Hepatocyte (in vitro differentiated cells): ENCODE data around the gene MACO1. TPM values are rescaled to one million over a fixed set of nuclear protein-coding genes. Genes with fewer than 3 reads are reported as not detected.

ENCODE experiments used
- DNase-seq: peaks from one replicate; pipeline ENCODE4 v3.0.0-alpha.2; 2016; ENCODE audit warnings: low spot score
- H2AFZ ChIP-seq: fragments of 200-600 bp; sonication (generic); 2 replicates; pipeline ENCODE4 v1.6.0; 2016; ENCODE audit warnings: antibody characterized with exemption, mild to moderate bottlenecking
- H3K27ac ChIP-seq: fragments of 200-600 bp; sonication (generic); 2 replicates; pipeline ENCODE4 v1.5.1; 2016; ENCODE audit warnings: mild to moderate bottlenecking
- H3K27me3 ChIP-seq: fragments of 200-600 bp; sonication (generic); 2 replicates; pipeline ENCODE4 v1.6.1; 2016
- H3K36me3 ChIP-seq: fragments of 200-600 bp; sonication (generic); replicated peaks from 2 replicates; pipeline ENCODE4 v1.5.1; 2016; ENCODE audit warnings: low read depth; ENCODE audit not compliant: insufficient read depth
- H3K4me1 ChIP-seq: fragments of 200-600 bp; sonication (generic); 2 replicates; pipeline ENCODE4 v1.5.1; 2016; ENCODE audit warnings: mild to moderate bottlenecking, moderate library complexity; ENCODE audit not compliant: insufficient read depth
- H3K4me2 ChIP-seq: fragments of 200-600 bp; sonication (generic); 2 replicates; pipeline ENCODE4 v1.6.0; 2016
- H3K4me3 ChIP-seq: fragments of 200-600 bp; sonication (generic); 2 replicates; pipeline ENCODE4 v1.5.1; 2016; ENCODE audit warnings: mild to moderate bottlenecking
- H3K79me2 ChIP-seq: fragments of 200-600 bp; sonication (generic); 2 replicates; pipeline ENCODE4 v1.6.0; 2017; ENCODE audit warnings: mild to moderate bottlenecking
- H3K9me2 ChIP-seq: fragments of 200-600 bp; sonication (generic); replicated peaks from 2 replicates; pipeline ENCODE4 v1.6.0; 2017; ENCODE audit warnings: mild to moderate bottlenecking; ENCODE audit not compliant: insufficient read depth
- H3K9me3 ChIP-seq: fragments of 200-600 bp; sonication (generic); 2 replicates; pipeline ENCODE4 v1.5.1; 2016; ENCODE audit warnings: low read depth, mild to moderate bottlenecking
- H4K20me1 ChIP-seq: fragments of 200-600 bp; sonication (generic); 2 replicates; pipeline ENCODE4 v1.6.0; 2016; ENCODE audit warnings: mild to moderate bottlenecking; ENCODE audit not compliant: insufficient read depth, poor library complexity, severe bottlenecking
- EZH2 ChIP-seq: fragments of 200-600 bp; sonication (generic); IDR thresholded peaks from 2 replicates; pipeline ENCODE4 v1.6.1; 2016; ENCODE audit warnings: antibody characterized with exemption, mild to moderate bottlenecking, borderline replicate concordance
- EZH2phosphoT487 ChIP-seq: fragments of 200-600 bp; sonication (generic); IDR thresholded peaks from one replicate; pipeline ENCODE4 v1.6.1; 2018; ENCODE audit warnings: antibody characterized with exemption, mild to moderate bottlenecking, low read depth, moderate library complexity; ENCODE audit not compliant: unreplicated experiment, severe bottlenecking
- WGBS: methylation state at CpG from one replicate; pipeline ENCODE4 v1.1.6; 2016; ENCODE audit warnings: low lambda C conversion rate; ENCODE audit errors: missing lambda C conversion rate; 5-methylcytosine and 5-hydroxymethylcytosine counted together
- polyA plus RNA-seq: library from polyadenylated mRNA; unstranded; fragments of >200 nt; fragmentation: Nextera tagmentation; extraction: Ambion mirVana; gene quantifications from 2 replicates; pipeline ENCODE4 v1.2.1, GENCODE V29; 2016
- total RNA-seq: library from RNA; depleted of rRNA; stranded (reverse); fragments of >200 nt; gene quantifications from 2 replicates; pipeline ENCODE4 v1.2.3, GENCODE V29; 2014
- TF ChIP-seq, protein P1 (sequence below): fragments of 200-600 bp; sonication (generic); IDR thresholded peaks from 2 replicates; pipeline ENCODE4 v1.5.1; 2016; ENCODE audit warnings: antibody characterized with exemption, mild to moderate bottlenecking; ENCODE audit not compliant: poor library complexity

The MACO1 gene
- total and polyA plus RNA-seq, 2 experiments from 2014 or later: 14.1 to 27.0 TPM

DNA sequence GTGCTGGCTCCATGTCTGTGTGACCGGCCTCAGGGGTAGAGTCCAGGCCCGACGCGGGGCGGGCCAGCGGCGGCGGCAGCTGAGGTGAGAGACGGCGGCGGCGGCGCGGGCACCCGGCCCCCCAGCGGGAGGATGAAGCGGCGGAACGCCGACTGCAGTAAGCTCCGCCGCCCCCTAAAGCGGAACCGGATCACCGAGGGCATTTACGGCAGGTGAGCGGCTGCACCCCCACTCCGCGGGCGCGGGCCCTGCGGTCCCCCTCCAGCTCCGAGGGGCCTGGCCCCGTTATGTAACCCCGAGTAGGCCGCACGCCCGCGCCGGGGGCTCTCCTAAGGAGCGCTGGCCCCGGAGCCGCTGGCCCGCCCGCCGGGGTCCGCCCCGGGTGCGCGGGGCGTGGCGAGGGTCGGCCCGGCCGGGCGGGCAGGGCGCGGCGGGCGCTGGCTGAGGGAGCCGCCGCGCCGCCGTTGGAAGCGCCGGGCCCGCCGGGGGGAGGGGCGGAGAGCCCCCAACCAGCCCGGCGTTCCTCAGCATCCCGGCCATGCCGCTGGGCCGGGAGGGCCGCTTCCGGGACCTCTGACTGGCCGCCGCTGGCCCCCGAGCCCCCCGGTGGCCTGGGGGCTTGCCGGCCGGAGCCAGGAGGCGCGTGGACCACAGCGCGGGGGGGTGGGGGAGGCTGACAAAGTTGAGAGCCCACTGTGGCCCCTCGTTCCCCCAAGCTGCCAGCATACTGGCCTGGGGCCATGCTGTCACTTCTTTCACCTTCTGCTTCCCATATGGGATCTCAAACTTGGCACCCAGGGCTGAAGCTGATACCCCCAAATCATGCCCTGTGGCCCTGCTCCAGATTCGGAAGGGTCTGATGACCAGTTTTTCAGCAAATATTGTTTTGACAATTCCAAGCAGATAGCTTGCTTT, 527 bp downstream of the MACO1 start:
- no peaks in the 10 kb centered on the region for H3K9me3 ChIP-seq
- no peaks in the 10 kb centered on the region for H3K9me2 ChIP-seq
- peak; percentile 58 for DNase-seq
- H3K4me2 ChIP-seq: peak overlapping the region; percentile 92
- H4K20me1 ChIP-seq: peaks cover 37% of the 10 kb centered on the region
- no peaks in the 10 kb centered on the region for H3K27me3 ChIP-seq
- 2% methylated on average over 28 of the region's 89 CpGs for WGBS
- TF ChIP-seq EZH2: no peak
- TF ChIP-seq EZH2phosphoT487: no peak
- H3K36me3 ChIP-seq: no peaks in the 10 kb centered on the region
- H3K4me1 ChIP-seq: peaks cover 29% of the 10 kb centered on the region
- H3K4me3 ChIP-seq: peak overlapping the region; percentile 85
- H3K79me2 ChIP-seq: peaks cover 49% of the 10 kb centered on the region
- H2AFZ ChIP-seq: peak overlapping the region; percentile 61
- peak overlapping the region; percentile 83 for H3K27ac ChIP-seq

DNA sequence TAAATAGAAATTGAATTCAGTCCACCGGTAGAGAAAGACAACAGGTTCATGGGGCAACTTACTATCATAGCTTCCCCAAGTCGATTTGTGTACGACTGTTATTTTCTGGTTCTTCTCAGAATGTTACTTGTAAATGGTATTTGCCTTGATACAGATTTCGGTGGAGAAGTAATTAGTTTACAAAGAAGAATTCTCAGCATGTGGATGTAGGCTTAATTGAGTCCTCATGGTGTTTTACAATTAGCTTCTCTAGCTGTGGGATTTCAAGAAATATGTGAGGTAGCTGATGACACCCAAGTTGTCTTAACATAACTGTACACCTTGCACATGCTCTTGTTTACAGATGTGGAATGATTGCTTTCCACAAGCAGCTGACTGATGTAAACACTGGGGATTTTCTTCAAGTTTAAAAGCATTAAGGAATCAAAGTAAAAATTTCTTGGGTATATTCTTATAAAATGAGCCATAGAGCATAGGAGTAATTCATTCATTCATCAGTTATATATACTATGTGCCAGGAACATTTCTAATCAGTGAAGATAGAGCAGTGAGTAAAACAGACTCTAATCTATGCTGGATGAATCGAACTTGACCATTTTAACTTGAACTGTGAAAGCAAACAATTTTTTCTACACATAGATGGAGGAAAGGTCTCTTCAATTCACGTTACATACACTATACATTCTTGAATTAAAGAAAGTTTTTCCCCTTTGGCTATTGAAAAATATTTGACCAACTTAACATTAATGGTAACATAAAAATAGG, 1.4 kb downstream of the MACO1 start:
- Histone ChIP-seq H3K4me3 (peak overlapping the region; percentile 85), H4K20me1 (peaks cover 46% of the 10 kb centered on the region), H3K27ac (peak overlapping the region; percentile 5), H3K9me3 (no peaks in the 10 kb centered on the region), H2AFZ (no peak overlapping the region), H3K36me3 (no peaks in the 10 kb centered on the region), H3K4me2 (peak overlapping the region; percentile 92), H3K4me1 (peaks cover 36% of the 10 kb centered on the region), H3K79me2 (peaks cover 58% of the 10 kb centered on the region), H3K9me2 (no peaks in the 10 kb centered on the region), H3K27me3 (no peaks in the 10 kb centered on the region)
- WGBS: 23% methylated on average over 6 of the region's 6 CpGs
- DNase-seq: no peak
- TF ChIP-seq, protein P1, sequence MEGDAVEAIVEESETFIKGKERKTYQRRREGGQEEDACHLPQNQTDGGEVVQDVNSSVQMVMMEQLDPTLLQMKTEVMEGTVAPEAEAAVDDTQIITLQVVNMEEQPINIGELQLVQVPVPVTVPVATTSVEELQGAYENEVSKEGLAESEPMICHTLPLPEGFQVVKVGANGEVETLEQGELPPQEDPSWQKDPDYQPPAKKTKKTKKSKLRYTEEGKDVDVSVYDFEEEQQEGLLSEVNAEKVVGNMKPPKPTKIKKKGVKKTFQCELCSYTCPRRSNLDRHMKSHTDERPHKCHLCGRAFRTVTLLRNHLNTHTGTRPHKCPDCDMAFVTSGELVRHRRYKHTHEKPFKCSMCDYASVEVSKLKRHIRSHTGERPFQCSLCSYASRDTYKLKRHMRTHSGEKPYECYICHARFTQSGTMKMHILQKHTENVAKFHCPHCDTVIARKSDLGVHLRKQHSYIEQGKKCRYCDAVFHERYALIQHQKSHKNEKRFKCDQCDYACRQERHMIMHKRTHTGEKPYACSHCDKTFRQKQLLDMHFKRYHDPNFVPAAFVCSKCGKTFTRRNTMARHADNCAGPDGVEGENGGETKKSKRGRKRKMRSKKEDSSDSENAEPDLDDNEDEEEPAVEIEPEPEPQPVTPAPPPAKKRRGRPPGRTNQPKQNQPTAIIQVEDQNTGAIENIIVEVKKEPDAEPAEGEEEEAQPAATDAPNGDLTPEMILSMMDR: no peak
- TF ChIP-seq EZH2 (no peak), EZH2phosphoT487 (no peak)

DNA sequence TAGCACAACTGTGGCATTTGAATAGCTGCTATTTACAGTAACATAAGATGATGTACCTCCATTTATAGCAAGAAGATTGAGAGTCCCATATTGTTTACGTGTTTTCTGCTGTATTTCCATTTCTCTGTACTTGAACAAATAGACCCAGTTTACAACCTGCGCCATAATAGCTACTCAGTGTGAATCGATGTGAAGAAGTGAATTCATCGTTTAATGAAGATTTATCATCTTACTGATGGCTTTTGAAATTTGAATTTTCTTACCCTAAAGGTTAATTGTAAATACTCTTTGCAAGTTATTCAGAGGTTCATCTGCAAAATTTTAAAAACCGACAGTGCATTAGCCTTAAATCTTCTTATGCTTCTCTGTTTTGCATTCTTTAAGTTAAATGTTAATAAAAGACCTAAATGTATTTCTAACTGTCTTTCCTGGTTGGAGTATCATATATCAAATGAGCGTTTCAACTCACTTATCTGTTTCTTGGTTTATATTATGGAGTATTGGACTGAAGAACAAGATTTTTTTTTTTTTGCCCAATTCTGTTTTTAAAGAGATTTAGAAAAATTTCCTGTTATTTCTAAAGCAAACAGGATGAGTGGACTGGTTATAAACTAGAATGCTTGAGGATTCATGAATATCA, 2.2 kb downstream of the MACO1 start:
- DNase-seq: no peak
- Histone ChIP-seq H3K4me3 (no peak overlapping the region), H3K79me2 (peaks cover 66% of the 10 kb centered on the region), H3K9me2 (no peaks in the 10 kb centered on the region), H3K27me3 (no peaks in the 10 kb centered on the region), H3K4me2 (peak overlapping the region; percentile 92), H2AFZ (no peak overlapping the region), H3K36me3 (no peaks in the 10 kb centered on the region), H3K27ac (no peak overlapping the region), H3K9me3 (no peaks in the 10 kb centered on the region), H4K20me1 (peaks cover 51% of the 10 kb centered on the region), H3K4me1 (peaks cover 36% of the 10 kb centered on the region)
- 74% methylated on average over 6 of the region's 6 CpGs for WGBS
- TF ChIP-seq EZH2 (no peak), EZH2phosphoT487 (no peak)
- TF ChIP-seq, protein P1: no peak
